Neural progenitor cell (in vitro differentiated cells): Measurements from ENCODE around the gene USP7.

Experiments
- CTCF ChIP-seq: fragments of 200-600 bp; sonication (generic); IDR thresholded peaks from 2 replicates; pipeline ENCODE4 v1.5.1; 2017; ENCODE audit warnings: antibody characterized with exemption, mild to moderate bottlenecking
- EZH2 ChIP-seq: fragments of 200-600 bp; sonication (generic); IDR thresholded peaks from 2 replicates; pipeline ENCODE4 v1.6.1; 2017; ENCODE audit warnings: antibody characterized with exemption, mild to moderate bottlenecking, moderate library complexity
- EZH2phosphoT487 ChIP-seq: fragments of 200-600 bp; sonication (generic); IDR thresholded peaks from 2 replicates; pipeline ENCODE4 v1.6.1; 2017; ENCODE audit warnings: antibody characterized with exemption

DNA sequence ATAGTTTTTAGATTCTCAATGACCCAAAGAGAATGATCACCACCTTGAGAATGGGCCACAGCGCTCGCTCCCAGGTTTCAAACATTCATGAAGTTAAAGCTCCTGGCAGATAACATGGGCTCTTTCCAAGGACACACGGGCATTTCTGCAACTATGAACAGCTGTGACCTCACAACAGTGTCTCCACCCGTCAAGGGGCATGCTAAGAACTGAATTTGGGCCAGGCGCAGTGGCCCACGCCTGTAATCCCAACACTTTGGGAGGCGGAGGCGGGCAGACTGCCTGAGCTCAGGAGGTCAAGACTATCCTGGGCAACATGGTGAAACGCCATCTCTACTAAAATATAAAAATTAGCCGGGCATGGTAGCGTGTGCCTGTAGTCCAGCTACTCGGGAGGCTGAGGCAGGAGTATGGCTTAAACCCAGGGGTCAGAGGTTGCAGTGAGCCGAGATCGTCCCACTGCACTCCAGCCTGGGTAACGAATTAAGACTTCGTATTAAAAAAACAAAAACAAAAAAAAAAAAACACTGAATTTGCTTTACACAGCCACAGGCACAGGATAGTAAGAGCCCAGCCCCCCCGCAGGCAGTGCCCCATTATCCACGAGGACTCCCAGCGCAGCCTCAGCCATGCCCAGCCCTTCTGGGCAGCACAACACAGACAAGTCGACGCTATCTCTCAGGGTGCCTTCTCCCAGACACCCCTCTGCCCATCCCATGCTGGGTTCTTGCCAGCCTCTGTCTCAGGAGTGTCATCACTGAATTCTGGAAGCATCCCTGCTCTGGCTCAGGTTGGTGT is 7.2 kb downstream of the USP7 start:
- no peak for TF ChIP-seq CTCF
- no peak for TF ChIP-seq EZH2
- TF ChIP-seq EZH2phosphoT487: no peak
